GM18519 (cell line): ENCODE data around the gene FAAP24.
"Not testable (repeated sequence)": the region's sequence is repeated elsewhere in the genome, so short reads cannot be mapped to it uniquely, and the experiment has no call there.

Experiments used
- ATAC-seq: cut with Tn5 transposase; IDR thresholded peaks from one replicate; pipeline ENCODE4 v1.9.1; 2021; ENCODE audit warnings: mild to moderate bottlenecking, moderate library complexity; ENCODE audit not compliant: unreplicated experiment, low FRiP score

FAAP24 gene, protein sequence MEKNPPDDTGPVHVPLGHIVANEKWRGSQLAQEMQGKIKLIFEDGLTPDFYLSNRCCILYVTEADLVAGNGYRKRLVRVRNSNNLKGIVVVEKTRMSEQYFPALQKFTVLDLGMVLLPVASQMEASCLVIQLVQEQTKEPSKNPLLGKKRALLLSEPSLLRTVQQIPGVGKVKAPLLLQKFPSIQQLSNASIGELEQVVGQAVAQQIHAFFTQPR

DNA sequence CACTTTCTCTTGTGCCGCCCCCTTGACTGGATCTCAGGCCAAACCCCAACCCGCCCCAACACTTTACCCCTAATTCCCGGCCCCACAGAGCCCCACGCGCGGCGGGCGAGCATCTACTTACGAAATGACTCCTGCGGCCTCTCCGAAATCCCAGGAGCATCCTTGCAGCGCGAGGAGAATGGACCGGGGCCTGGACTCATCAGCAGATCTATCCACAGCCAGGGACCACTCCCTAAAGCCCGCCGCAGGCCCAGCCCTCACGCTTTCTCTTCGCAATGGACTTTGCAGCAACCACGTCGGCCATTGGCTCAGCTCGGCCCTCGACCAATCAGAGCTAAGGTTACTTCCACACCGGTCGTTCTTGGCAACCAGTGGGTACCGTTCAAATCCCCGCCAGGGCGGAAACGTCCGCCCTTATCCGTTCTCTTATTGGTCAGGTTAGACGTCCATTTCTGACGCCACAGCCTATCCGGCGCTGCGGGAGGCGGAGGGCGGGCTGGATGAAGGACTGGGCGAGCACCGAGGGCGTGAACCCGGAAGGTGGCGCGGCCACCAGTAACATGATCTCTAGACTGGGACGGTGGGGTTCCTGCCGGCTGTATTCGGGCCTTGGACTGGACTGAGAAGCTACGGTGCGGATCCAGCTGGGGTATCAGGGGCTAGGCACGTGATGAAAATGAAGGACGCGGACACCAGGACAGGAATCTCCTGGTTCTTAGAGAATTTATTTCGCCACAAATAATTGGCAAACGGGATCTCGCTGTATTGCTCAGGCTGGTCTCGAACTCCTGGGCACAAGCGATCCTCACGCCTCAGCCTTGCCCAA, at the start of gene FAAP24, which contains the start of gene CEP89:
TSS of gene FAAP24 (plus strand) at position 528 of the 826 bp plus-strand sequence. CDS start 955 bp downstream, outside the sequence.
TSS of gene CEP89 (minus strand) at position 244 of the 826 bp plus-strand sequence. CDS start at position 160, 84 bp downstream.
- peak; percentile 98 for ATAC-seq

DNA sequence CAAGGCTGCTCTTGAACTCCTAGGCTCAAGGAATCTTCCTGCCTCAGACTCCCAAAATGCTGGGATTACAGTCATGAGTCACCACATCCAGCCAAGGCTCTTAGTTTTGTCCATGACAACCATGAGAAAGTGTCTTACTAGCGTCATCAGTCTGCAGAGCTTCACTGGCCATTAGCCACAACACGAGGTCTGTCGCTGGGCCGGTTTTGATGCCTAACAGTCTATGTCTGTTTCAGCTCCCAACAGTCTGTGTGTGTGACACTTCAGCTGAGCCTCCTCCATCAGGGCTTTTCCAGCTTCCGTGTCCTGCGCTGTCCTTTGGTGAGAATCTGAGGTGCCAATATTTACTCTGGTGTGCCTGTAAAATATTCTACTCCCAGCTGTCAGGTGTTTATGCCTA, 47.8 kb upstream of the FAAP24 start:
- ATAC-seq, result no peak

DNA sequence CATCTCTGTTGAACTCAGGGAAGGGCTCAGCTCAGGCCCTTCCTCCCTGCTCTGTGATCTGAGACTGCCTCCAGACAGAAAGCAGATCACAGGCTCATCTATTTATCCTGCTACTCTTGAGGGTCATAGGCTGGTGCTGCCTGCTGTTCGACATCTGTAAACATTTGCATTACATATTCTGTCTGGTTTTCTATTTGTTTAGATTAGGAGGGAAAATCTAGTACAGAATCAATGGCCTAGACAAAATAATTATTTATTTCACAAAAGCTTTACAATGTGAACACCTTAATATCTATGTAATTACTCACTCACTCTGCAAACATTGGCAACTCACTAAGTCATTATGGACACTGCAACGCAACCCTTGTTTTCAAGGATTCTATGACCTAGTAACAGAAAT, 43.2 kb upstream of the FAAP24 start:
- ATAC-seq, result no peak

DNA sequence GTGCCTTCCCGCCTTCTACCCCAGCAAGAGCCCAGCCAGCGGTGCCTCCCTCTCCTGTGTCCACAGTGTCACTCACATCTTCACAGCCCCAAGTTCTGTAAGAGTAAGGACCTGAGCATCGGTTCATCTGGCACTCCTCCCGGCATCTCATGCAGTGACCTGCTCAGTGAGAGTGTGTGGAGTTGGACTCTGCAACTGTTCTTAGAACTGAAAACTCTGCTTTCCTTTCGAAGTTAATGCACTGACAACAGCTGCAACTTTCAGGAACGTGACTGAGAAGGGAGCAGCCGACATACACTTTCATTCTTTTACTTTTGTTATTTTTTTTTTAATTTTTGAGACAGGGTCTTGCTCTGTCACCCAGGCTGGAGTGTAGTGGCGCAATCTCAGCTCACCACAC, 41.5 kb upstream of the FAAP24 start:
- no peak for ATAC-seq

DNA sequence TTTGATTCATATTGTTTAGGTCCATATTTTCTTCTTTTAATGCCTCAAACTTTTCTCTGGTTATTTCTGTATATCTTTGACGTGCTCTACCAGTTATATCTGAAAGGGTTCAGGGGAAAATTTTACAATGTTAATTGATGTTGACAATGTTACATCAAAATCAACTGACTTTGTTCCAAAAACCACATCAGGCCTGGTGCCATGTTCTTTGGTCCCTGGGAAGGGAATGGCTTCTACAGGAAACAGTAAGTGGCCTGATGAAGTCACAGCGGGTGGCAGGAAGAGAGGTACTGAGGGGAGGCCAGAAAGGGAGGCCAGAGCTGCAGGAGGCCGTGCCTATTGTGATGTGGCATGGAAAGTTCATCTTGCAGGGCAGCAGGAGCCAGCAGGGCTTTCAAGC, 38.5 kb upstream of the FAAP24 start:
- no peak for ATAC-seq

DNA sequence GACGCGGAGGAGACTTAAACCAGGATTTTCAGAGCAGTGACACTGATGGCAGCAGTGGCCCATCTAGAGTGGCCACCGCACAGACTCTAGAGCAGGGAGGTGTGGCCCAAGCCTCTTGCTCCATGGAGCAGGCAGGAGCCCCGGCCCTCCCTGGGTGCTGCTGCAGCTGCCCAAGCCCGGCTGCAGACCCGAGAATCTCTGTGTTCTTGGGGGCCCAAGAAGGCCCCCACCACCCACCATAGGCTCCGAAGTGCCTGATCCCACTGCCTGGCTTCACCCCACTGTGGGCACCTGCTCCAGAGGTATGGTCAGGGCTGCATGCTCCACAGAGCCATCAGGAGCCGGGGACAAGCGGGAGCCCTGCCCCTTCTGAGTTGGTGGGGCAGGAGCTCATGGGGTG, 36.4 kb upstream of the FAAP24 start:
- no peak for ATAC-seq

DNA sequence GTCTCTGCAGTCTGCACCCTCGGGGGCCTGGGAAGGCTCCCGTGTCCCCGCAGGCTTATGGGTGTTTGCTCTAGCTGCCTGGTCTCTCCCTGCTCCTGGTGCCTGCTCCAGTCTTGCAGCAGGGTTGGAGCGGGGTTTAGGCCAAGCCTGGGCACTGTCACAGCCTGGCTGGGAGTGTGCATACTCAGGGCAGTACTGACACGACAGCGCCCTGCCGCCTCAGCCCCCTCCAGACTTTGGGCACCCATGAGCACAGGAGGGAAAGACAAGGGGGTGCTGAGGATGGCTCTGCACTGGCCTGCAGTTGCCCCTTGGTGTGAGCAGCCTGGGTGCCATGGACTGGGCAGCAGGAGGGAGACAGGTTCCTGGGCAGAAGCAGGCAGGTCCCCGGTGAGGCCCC, 36.0 kb upstream of the FAAP24 start:
- ATAC-seq, result no peak

DNA sequence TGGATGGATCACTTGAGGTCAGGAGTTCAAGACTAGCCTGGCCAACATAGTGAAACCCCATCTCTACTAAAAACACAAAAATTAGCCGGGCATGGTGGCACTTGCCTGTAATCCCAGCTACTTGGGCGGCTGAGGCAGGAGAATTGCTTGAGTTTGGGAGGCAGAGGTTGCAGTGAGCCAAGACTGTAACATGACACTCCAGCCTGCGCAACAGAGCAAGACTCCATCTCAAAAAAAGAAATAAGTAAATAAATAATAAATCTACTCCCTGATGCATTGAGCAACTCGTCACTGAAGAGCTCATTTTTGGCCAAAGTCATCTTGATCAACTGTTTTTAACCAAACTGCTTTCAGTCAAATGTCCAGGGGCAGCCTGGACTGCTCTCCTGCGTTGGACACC, 30.8 kb upstream of the FAAP24 start:
- ATAC-seq, result not testable (repeated sequence)

DNA sequence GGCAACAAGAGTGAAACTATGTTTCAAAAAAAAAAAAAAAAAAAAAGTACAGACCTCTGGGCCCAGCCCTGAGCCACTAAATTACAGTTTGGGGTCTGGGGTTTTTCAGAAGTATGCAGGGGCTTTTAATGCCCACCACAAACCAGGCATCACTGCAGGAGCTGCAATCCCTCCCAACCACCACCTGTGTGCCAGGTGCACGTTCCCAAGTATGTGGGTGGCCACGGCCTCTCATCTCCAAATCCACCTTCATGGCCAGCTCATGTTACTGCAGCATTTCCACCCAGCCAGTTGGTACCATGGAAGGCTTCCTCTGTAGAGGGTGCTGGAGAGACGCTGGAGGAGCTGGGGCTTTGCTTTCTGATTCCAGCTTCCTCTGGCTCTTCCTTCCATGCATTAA, 26.8 kb upstream of the FAAP24 start:
- ATAC-seq, result no peak

DNA sequence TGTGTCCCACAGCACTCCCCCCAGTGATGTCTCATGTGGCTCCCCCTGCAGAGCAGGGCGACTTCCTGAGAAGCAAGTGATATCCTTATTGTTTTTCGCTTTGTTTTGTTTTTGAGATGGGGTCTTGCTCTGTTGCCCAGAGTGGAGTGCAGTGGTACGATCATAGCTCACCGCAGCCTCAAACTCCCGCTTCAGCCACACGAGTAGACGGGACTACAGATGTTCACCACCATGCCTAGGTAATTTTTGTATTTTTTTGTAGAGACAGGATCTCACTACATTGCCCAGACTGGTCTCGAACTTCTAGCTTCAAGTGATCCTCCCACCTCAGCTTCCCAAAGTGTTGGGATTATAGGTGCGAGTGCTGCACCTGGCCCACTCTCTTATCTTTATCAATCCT, 5.3 kb upstream of the FAAP24 start:
- no peak for ATAC-seq

DNA sequence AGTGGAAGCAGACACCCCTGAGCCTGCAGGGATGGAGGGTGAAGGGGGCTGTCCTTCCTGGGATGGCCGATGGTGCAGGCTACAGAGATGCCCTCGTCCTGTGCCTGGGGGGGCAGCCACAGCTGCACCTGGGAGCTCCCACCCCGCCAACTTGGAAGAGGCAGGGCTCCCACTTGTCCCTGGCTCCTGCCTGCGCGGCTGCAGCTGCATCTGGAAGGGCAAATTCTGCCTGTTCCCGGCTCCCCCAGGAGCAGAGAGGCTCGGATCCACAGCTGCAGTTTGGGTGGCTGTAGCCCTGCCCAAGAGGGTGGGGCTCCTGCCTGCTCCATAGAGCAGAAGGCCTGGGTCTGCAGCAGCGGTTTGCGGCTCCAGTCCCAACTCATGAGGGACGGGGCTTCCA, 2.5 kb upstream of the FAAP24 start:
- ATAC-seq, result no peak

DNA sequence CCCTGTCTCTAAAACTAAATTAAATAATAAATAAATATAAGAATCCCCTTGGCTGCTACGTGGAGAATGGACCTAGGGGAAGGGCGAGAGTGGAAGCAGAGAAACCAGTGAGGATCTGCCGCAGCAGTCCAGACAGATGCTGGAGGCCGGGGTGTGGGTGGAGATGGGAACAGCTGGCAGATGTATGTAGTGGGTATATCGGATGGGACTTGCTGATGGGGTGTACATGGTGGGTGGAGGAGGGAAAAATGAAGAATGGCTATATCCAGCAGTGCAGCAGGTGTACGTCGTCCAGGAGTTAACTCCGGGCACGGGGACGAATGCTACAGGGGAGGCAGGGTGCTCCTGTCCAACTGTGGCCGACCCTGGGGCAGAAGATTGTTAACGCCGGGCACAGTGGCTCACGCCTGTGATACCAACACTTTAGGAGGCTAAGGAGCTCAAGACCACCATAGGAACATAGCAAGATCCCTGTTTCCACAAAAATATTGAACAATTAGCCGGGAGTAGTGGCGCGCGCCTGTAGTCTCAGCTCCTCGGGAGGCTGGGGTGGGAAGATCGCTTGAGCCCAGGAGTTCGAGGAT, 938 bp upstream of the FAAP24 start:
- no peak for ATAC-seq

DNA sequence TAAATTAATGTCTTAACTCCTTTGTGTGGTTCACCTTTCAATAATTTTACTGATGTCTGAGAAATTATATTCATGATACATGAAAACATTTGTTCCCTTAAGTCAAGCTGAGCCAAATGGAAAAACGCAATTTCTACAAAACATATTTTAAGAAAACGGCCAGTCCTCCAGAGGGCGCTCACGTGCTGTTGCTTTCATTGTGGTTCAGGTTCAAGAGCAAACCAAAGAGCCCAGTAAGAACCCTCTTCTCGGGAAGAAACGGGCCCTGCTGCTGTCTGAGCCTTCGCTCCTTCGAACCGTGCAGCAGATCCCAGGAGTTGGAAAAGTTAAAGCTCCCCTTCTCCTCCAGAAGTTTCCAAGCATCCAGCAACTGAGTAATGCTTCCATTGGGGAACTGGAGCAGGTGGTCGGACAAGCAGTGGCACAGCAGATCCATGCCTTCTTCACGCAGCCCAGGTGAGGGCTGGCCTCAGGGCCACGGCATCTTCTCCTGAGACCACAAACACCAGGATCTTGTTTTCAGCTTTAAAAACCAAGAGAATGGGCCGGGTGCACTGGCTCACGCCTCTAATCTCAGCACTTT, 4.3 kb downstream of the FAAP24 start:
- ATAC-seq, result no peak

DNA sequence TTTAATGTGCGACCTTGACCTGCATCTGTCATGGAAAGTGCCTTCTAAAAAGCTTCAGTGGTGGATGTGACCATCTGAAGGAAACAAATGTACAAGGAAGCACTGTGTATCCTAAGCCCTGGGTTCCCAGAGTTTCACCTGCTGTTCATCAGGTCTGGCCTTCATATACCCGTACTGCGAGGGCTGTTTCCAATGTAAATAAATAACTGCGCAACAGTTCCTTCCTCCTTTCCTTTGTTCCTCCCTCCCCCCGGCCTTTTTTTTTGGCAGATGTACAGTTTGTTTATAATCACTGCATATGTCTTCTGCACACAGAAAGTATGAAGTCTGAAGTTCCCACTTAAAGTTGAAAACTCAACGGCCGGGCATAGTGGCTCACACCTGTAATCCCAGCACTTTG, 5.2 kb downstream of the FAAP24 start:
- ATAC-seq, result no peak

DNA sequence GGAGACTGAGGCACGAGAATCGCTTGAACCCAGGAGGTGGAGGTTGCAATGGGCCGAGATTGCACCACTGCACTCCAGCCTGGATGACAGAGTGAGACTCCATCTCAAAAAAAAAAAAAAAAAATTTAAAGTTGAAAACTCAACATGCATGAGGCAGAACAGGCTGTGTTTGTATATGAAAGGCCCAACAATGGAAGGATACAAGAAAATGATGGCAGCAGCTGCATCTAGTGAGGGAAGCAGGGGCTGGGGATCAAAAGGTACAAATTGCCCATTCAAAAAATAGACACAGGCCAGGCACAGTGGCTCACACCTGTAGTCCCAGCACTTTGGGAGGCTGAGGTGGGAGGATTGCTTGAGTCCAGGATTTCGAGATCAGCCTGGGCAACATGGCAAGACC, 5.8 kb downstream of the FAAP24 start:
- ATAC-seq, result not testable (repeated sequence)

DNA sequence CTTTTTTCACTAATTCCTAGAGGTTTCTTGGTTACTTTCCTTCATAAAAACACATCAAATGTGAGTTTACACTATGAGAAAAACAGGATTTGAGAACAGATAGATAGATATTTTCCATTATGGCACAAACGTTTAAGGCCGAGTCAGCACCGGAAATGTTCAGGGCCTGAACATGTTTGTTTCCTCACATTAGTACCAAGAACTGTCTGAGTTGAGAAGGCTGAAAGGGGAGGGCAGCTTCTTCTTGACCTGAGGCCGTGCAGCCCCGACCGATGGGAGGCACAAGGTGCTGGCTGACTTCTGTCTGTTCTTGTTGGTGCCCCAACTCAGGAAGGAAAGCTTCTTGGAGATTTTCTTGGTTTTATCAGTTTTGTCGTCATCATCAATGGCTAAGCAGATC, 7.8 kb downstream of the FAAP24 start:
- not testable (repeated sequence) for ATAC-seq

DNA sequence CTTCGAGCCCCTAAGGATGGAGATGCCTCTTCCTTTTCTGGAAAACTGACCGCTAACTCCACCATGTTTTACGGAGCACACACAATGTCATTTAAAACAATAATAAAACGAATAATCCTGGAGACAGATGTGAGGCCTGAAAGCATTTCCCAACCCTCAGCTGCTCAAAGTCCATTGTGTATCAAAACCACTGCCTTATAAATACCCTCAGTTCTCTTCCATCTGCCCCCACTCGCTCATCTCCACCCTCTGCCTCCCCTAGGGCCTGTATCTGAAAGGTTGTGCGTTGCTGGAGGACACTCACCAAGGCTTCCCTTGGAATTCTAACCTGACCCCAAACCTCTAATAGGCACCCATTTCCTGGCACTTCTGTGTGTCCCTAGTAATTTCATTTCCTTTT, 10.4 kb downstream of the FAAP24 start:
- not testable (repeated sequence) for ATAC-seq

DNA sequence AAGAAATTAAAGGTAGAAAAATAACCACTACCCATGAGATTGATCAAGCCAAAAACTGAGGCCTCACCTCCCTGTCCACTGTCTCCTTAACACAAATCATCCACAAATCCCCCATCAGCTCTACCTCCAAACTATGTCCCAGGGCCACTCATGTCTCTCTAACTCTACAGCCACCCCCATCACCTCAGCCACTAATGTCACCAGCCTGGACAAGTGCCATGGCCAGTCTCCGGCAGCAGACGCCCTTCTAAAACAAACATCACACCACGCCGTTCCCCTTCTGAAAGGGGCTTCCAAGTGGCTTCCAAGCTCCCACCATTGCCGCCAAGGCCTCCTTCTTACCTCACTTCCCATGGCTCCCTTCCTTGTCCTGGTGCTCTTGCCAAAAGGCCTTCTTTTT, 16.2 kb downstream of the FAAP24 start:
- ATAC-seq, result not testable (repeated sequence)

DNA sequence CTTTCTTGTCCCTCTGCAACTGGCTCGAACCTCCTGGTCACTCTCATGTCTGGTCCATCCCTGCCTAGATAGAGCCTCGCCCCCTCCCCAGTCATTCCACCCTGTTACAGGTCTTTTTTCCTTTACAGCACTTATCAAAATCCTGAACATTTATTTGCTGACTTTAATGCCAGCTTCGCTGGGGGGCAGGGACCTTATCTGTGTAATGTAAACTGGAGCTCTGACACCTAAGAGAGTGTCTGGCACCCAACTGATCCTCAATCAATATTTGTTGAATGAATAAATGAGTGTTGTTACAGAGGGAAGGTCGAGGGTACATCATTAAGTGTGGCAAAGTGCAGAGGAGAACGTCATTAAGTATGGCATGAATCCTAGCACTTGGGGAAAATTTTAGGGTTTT, 16.7 kb downstream of the FAAP24 start:
- no peak for ATAC-seq

DNA sequence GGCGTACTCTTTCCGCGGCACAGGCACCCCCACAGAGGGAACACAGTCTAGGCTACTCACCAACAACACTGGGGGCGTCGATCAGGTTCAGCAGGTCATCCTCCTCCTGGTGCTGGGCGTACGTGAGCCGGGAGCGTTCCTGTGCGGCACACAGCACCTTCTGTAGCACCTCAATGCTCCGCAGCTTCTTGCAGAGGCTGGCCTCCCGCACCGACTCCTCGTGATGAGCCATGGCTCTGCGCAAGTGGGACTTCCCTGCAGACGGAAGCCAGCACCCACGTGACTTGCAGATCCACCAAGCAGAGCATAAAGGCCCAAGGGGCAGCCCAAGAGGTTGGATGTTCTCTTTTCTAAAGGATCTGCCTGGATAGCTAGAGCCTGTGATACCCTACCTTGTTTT, 23.9 kb downstream of the FAAP24 start:
- not testable (repeated sequence) for ATAC-seq

DNA sequence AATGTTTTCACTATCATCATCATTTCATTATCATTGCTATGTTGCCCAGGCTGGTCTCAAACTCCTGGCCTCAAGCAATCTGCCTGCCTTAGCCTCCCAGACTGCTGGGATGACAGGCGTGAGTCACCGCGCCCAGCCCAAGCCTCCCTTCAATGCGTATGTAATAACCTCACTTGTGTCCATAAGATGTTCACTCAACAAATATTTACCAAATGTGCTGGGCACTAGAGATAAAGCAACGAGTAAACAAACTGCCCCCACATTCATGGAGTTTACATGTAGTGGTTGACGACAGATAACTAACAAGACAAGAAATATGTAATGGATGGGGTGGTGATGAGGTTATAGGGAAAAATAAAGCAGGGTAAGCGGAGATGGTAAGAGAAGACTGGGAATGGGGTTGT, 25.0 kb downstream of the FAAP24 start:
- not testable (repeated sequence) for ATAC-seq
